NAMALWA (cell line): Measurements from ENCODE around the gene MGLL.

ENCODE experiments used
- DNase-seq: peaks from one replicate; pipeline ENCODE4 v3.0.0-alpha.2; 2015; ENCODE audit warnings: low spot score

The MGLL gene

GRCh38 chr3:127754411-127755304 is 67.7 kb downstream of the MGLL start:
- no peak for DNase-seq

- no peak for DNase-seq
These were observed 68.4 kb downstream of the MGLL start for GRCh38 chr3:127753898-127754410.

GRCh38 chr3:127753338-127753737 is 69.0 kb downstream of the MGLL start:
- no peak for DNase-seq

GRCh38 chr3:127751782-127752181 is 70.5 kb downstream of the MGLL start:
- DNase-seq, result no peak

GRCh38 chr3:127751163-127751621 is 71.1 kb downstream of the MGLL start:
- no peak for DNase-seq

- DNase-seq, result peak; percentile 49
These were observed 71.9 kb downstream of the MGLL start for GRCh38 chr3:127750226-127751031.

- DNase-seq, result peak; percentile 49
These were observed 72.5 kb downstream of the MGLL start for GRCh38 chr3:127749787-127750225.

GRCh38 chr3:127749361-127749760 is 73.0 kb downstream of the MGLL start:
- no peak for DNase-seq

GRCh38 chr3:127748754-127749327 is 73.5 kb downstream of the MGLL start:
- no peak for DNase-seq

GRCh38 chr3:127747751-127748521 is 74.4 kb downstream of the MGLL start:
- DNase-seq, result no peak

- no peak for DNase-seq
These were observed 75.2 kb downstream of the MGLL start for GRCh38 chr3:127747066-127747465.

- DNase-seq, result no peak
These were observed 75.8 kb downstream of the MGLL start for GRCh38 chr3:127746400-127747057.

- DNase-seq, result no peak
These were observed 76.5 kb downstream of the MGLL start for GRCh38 chr3:127745656-127746399.

GRCh38 chr3:127744875-127745274 is 77.4 kb downstream of the MGLL start:
- no peak for DNase-seq

- no peak for DNase-seq
These were observed 78.0 kb downstream of the MGLL start for GRCh38 chr3:127744253-127744815.

- DNase-seq, result no peak
These were observed 78.7 kb downstream of the MGLL start for GRCh38 chr3:127743351-127744252.

GRCh38 chr3:127742580-127742979 is 79.7 kb downstream of the MGLL start:
- no peak for DNase-seq

- no peak for DNase-seq
These were observed 80.6 kb downstream of the MGLL start for GRCh38 chr3:127741690-127742089.

- no peak for DNase-seq
These were observed 81.1 kb downstream of the MGLL start for GRCh38 chr3:127741246-127741645.
